Measurements from ENCODE around the gene RYR2.
"Not testable (repeated sequence)": the region's sequence is repeated elsewhere in the genome, so short reads cannot be mapped to it uniquely, and the experiment has no call there.

RYR2 gene

GRCh38 chr1:237570530-237570929 is 528.5 kb downstream of the RYR2 start:
- no peak for DNase-seq (ENCODE audit: low read depth)

GRCh38 chr1:237574536-237574935 is 532.6 kb downstream of the RYR2 start:
- no peak for DNase-seq (ENCODE audit: low read depth)

GRCh38 chr1:237578540-237578939 is 536.6 kb downstream of the RYR2 start:
- no peak for DNase-seq (ENCODE audit: low read depth)

- no peak for DNase-seq (ENCODE audit: low read depth)
These were observed 538.7 kb downstream of the RYR2 start for GRCh38 chr1:237580726-237581125.

GRCh38 chr1:237583270-237583669 is 541.3 kb downstream of the RYR2 start:
- DNase-seq (ENCODE audit: low read depth), result no peak

GRCh38 chr1:237583756-237584155 is 541.8 kb downstream of the RYR2 start:
- no peak for DNase-seq (ENCODE audit: low read depth)

GRCh38 chr1:237590386-237590785 is 548.4 kb downstream of the RYR2 start:
- no peak for DNase-seq (ENCODE audit: low read depth)

GRCh38 chr1:237591353-237591752 is 549.4 kb downstream of the RYR2 start:
- DNase-seq (ENCODE audit: low read depth), result no peak

- DNase-seq (ENCODE audit: low read depth), result not testable (repeated sequence)
These were observed 561.1 kb downstream of the RYR2 start for GRCh38 chr1:237603036-237603568.

GRCh38 chr1:237608433-237608832 is 566.4 kb downstream of the RYR2 start:
- DNase-seq (ENCODE audit: low read depth), result no peak

GRCh38 chr1:237610157-237610556 is 568.2 kb downstream of the RYR2 start:
- DNase-seq (ENCODE audit: low read depth), result no peak

- DNase-seq (ENCODE audit: low read depth), result no peak
These were observed 572.0 kb downstream of the RYR2 start for GRCh38 chr1:237613984-237614383.

- DNase-seq (ENCODE audit: low read depth), result peak; percentile 4
These were observed 577.6 kb downstream of the RYR2 start for GRCh38 chr1:237619553-237619952.

- DNase-seq (ENCODE audit: low read depth), result no peak
These were observed 592.9 kb downstream of the RYR2 start for GRCh38 chr1:237634922-237635321.

GRCh38 chr1:237638555-237638954 is 596.6 kb downstream of the RYR2 start:
- no peak for DNase-seq (ENCODE audit: low read depth)

GRCh38 chr1:237640011-237640671 is 598.2 kb downstream of the RYR2 start:
- DNase-seq (ENCODE audit: low read depth), result no peak

GRCh38 chr1:237640966-237641365 is 599.0 kb downstream of the RYR2 start:
- DNase-seq (ENCODE audit: low read depth), result no peak

- no peak for DNase-seq (ENCODE audit: low read depth)
These were observed 608.8 kb downstream of the RYR2 start for GRCh38 chr1:237650809-237651208.

- no peak for DNase-seq (ENCODE audit: low read depth)
These were observed 613.8 kb downstream of the RYR2 start for GRCh38 chr1:237655778-237656177.

- DNase-seq (ENCODE audit: low read depth), result no peak
These were observed 622.4 kb downstream of the RYR2 start for GRCh38 chr1:237664348-237664747.

GRCh38 chr1:237670302-237670701 is 628.3 kb downstream of the RYR2 start:
- no peak for DNase-seq (ENCODE audit: low read depth)

- no peak for DNase-seq (ENCODE audit: low read depth)
These were observed 629.3 kb downstream of the RYR2 start for GRCh38 chr1:237671262-237671661.

- DNase-seq (ENCODE audit: low read depth), result no peak
These were observed 630.0 kb downstream of the RYR2 start for GRCh38 chr1:237671935-237672334.

- no peak for DNase-seq (ENCODE audit: low read depth)
These were observed 630.8 kb downstream of the RYR2 start for GRCh38 chr1:237672748-237673147.
